Type B pancreatic cell (in vitro differentiated cells): ENCODE results near the gene TRMT11. TPM values are rescaled to one million over a fixed set of nuclear protein-coding genes. Genes with fewer than 3 reads are reported as not detected.

Experiments used
- DNase-seq: peaks from one replicate; pipeline ENCODE4 v3.0.0; 2021; ENCODE audit warnings: mixed read lengths; ENCODE audit not compliant: unreplicated experiment; ENCODE audit errors: extremely low spot score
- H3K27ac Mint-ChIP-seq: 2 replicates; pipeline ENCODE4 v1.8.0; 2021; ENCODE audit warnings: mild to moderate bottlenecking, mixed read lengths
- H3K27me3 Mint-ChIP-seq: 2 replicates; pipeline ENCODE4 v1.8.0; 2021; ENCODE audit warnings: mixed read lengths
- H3K36me3 Mint-ChIP-seq: 2 replicates; pipeline ENCODE4 v1.8.0; 2021; ENCODE audit warnings: mixed read lengths
- H3K4me1 Mint-ChIP-seq: one replicate; pipeline ENCODE4 v1.8.0; 2021; ENCODE audit warnings: mixed read lengths; ENCODE audit not compliant: unreplicated experiment
- H3K4me3 Mint-ChIP-seq: 2 replicates; pipeline ENCODE4 v1.8.0; 2021; ENCODE audit warnings: mild to moderate bottlenecking, mixed read lengths
- H3K9me3 Mint-ChIP-seq: 2 replicates; pipeline ENCODE4 v1.8.0; 2021; ENCODE audit warnings: mixed read lengths
- CTCF ChIP-seq: fragments of 200-600 bp; sonication (generic); conservative IDR thresholded peaks from 2 replicates; pipeline ENCODE4 v1.5.0; 2021; ENCODE audit warnings: antibody characterized with exemption, mild to moderate bottlenecking
- total RNA-seq: library from RNA; stranded (reverse); gene quantifications from 2 replicates; pipeline ENCODE4 v1.2.1, GENCODE V29; 2021; ENCODE audit warnings: low replicate concordance

TRMT11 gene
- total RNA-seq, 1 donor from 2014 or later, result 22.3 TPM

- H3K4me1 Mint-ChIP-seq, result peaks cover 18% of the 10 kb centered on the region
- no peak overlapping the region for H3K27ac Mint-ChIP-seq
- peaks cover 7% of the 10 kb centered on the region for H3K9me3 Mint-ChIP-seq
- TF ChIP-seq CTCF, result no peak
- no peaks in the 10 kb centered on the region for H3K27me3 Mint-ChIP-seq
- no peak overlapping the region for H3K4me3 Mint-ChIP-seq
- DNase-seq, result no peak
- H3K36me3 Mint-ChIP-seq, result peaks cover 16% of the 10 kb centered on the region
Observed at GRCh38 chr6:126066053-126067048, 80.0 kb downstream of the TRMT11 start.

- no peak for TF ChIP-seq CTCF
- Mint-ChIP-seq H3K4me3 (no peak overlapping the region), H3K4me1 (peaks cover 18% of the 10 kb centered on the region), H3K9me3 (peaks cover 7% of the 10 kb centered on the region), H3K27ac (no peak overlapping the region), H3K27me3 (no peaks in the 10 kb centered on the region), H3K36me3 (peaks cover 16% of the 10 kb centered on the region)
- DNase-seq, result no peak
Observed at GRCh38 chr6:126067073-126067472, 80.7 kb downstream of the TRMT11 start.

GRCh38 chr6:126069449-126069848, 83.1 kb downstream of the TRMT11 start:
- no peak for DNase-seq
- Mint-ChIP-seq H3K4me1 (peaks cover 5% of the 10 kb centered on the region), H3K36me3 (peaks cover 11% of the 10 kb centered on the region), H3K27ac (no peak overlapping the region), H3K9me3 (peaks cover 7% of the 10 kb centered on the region), H3K4me3 (no peak overlapping the region), H3K27me3 (no peaks in the 10 kb centered on the region)
- no peak for TF ChIP-seq CTCF

- no peak overlapping the region for H3K4me3 Mint-ChIP-seq
- no peak overlapping the region for H3K27ac Mint-ChIP-seq
- TF ChIP-seq CTCF, result no peak
- DNase-seq, result no peak
- no peaks in the 10 kb centered on the region for H3K4me1 Mint-ChIP-seq
- peaks cover 7% of the 10 kb centered on the region for H3K9me3 Mint-ChIP-seq
- peaks cover 11% of the 10 kb centered on the region for H3K36me3 Mint-ChIP-seq
- H3K27me3 Mint-ChIP-seq, result no peaks in the 10 kb centered on the region
Observed at GRCh38 chr6:126071000-126071647, 84.8 kb downstream of the TRMT11 start.

GRCh38 chr6:126072172-126072571, 85.8 kb downstream of the TRMT11 start:
- Mint-ChIP-seq H3K4me3 (no peak overlapping the region), H3K27ac (no peak overlapping the region), H3K9me3 (peaks cover 7% of the 10 kb centered on the region), H3K36me3 (peaks cover 11% of the 10 kb centered on the region), H3K27me3 (no peaks in the 10 kb centered on the region), H3K4me1 (peaks cover under 1% of the 10 kb centered on the region)
- no peak for DNase-seq
- TF ChIP-seq CTCF, result no peak
